GM12878 (cell line): ENCODE measurements around the gene SRGAP1. TPM values are rescaled to one million over a fixed set of nuclear protein-coding genes. Genes with fewer than 3 reads are reported as not detected.

Source experiments
- ATAC-seq: fragments of 200-7000 bp; cut with Tn5 transposase; 3 replicates; pipeline ENCODE4 v1.9.1; 2020; ENCODE audit warnings: mild to moderate bottlenecking, moderate library complexity
- BruUV-seq: library from RNA; stranded (reverse); fragments of 400-500 nt; replicated peaks from 2 replicates; lab custom pipeline; 2021; lab: Mats Ljungman, UMichigan
- CTCF ChIA-PET: fragments of 300-600 bp; sonication (Branson Sonifier 250); formaldehyde crosslinking; extraction: SDS; loops from one replicate; lab custom pipeline; 2021; ENCODE audit warnings: inconsistent platforms; lab: Yijun Ruan, JAX
- POLR2A ChIA-PET: fragments of 350-600 bp; formaldehyde crosslinking; extraction: SDS; loops from one replicate; lab custom pipeline; 2021; ENCODE audit warnings: inconsistent platforms; lab: Charles Lee
- RAD21 ChIA-PET: fragments of 300-600 bp; sonication (Branson Sonifier 250); formaldehyde crosslinking; loops from one replicate; lab custom pipeline; 2023; ENCODE audit warnings: antibody characterized with exemption; ENCODE audit not compliant: unreplicated experiment; lab: Charles Lee
- SMC1A ChIA-PET: fragments of 300-600 bp; sonication (Branson Sonifier 250); formaldehyde crosslinking; loops from one replicate; lab custom pipeline; 2023; ENCODE audit not compliant: unreplicated experiment, uncharacterized antibody; lab: Charles Lee
- DNase-seq: peaks from one replicate; pipeline ENCODE4 v3.0.0-alpha.2; 2011; ENCODE audit warnings: low read depth, low spot score
- FAIRE-seq: peaks from 3 replicates; lab custom pipeline; 2011; peaks lifted over from hg19 to GRCh38; lab: Jason Lieb, UNC
- H2AFZ ChIP-seq: 2 replicates; pipeline ENCODE4 v1.6.0; 2011; ENCODE audit warnings: low read depth, low read length, control low read depth; ENCODE audit not compliant: control insufficient read depth
- H3K27ac ChIP-seq: 2 replicates; pipeline ENCODE4 v1.5.1; 2011; ENCODE audit warnings: control low read depth; ENCODE audit not compliant: control insufficient read depth, insufficient read depth
- H3K27me3 ChIP-seq, 2 experiments: replicated peaks in 1 of 2; 2 replicates each; pipeline versions ENCODE4 v1.6.0 to v1.6.1; 2011; ENCODE audit warnings: low read length in 1 of 2; ENCODE audit not compliant: control insufficient read depth in 2 of 2, insufficient read depth in 2 of 2
- H3K36me3 ChIP-seq, 2 experiments: 2 replicates each; pipeline ENCODE4 v1.5.1; 2011; ENCODE audit warnings: low read length in 1 of 2; ENCODE audit not compliant: control insufficient read depth in 2 of 2, insufficient read depth in 2 of 2
- H3K4me1 ChIP-seq: 2 replicates; pipeline ENCODE4 v1.6.1; 2011; ENCODE audit warnings: mild to moderate bottlenecking, low read length, moderate library complexity, mixed read lengths; ENCODE audit not compliant: control insufficient read depth, insufficient read depth
- H3K4me2 ChIP-seq: 2 replicates; pipeline ENCODE4 v1.6.0; 2011; ENCODE audit warnings: control low read depth; ENCODE audit not compliant: control insufficient read depth, insufficient read depth
- H3K4me3 ChIP-seq: fragments of 200-600 bp; sonication (generic); 2 replicates; pipeline ENCODE4 v1.5.1; 2016
- H3K79me2 ChIP-seq: 2 replicates; pipeline ENCODE4 v1.6.0; 2011; ENCODE audit warnings: low read length; ENCODE audit not compliant: control insufficient read depth, insufficient read depth
- H3K9ac ChIP-seq: 2 replicates; pipeline ENCODE4 v1.8.0; 2011; ENCODE audit warnings: low read length, control low read depth, mixed read lengths; ENCODE audit not compliant: control insufficient read depth, insufficient read depth
- H3K9me3 ChIP-seq: replicated peaks from 3 replicates; pipeline ENCODE4 v1.5.1; 2011; ENCODE audit warnings: mild to moderate bottlenecking, low read length; ENCODE audit not compliant: control insufficient read depth, insufficient read depth
- H4K20me1 ChIP-seq: 2 replicates; pipeline ENCODE4 v1.6.0; 2011; ENCODE audit not compliant: control insufficient read depth, insufficient read depth
- CBX5 ChIP-seq: sonication (generic); IDR thresholded peaks from 2 replicates; pipeline ENCODE4 v1.6.1; 2016; ENCODE audit warnings: low read depth, moderate library complexity, mild to moderate bottlenecking, inconsistent platforms
- IRF4 ChIP-seq: IDR thresholded peaks from 2 replicates; pipeline ENCODE4 v1.6.1; 2011; ENCODE audit warnings: low read depth, low read length
- NFYB ChIP-seq: IDR thresholded peaks from 2 replicates; pipeline ENCODE4 v1.6.1; 2011; ENCODE audit warnings: low read depth, mild to moderate bottlenecking, low read length, improper control_type of control experiment, moderate library complexity; ENCODE audit not compliant: insufficient read depth
- PKNOX1 ChIP-seq: fragments of 450-650 bp; IDR thresholded peaks from 2 replicates; pipeline ENCODE4 v1.6.1; 2016; ENCODE audit warnings: mild to moderate bottlenecking
- POLR2AphosphoS5 ChIP-seq: IDR thresholded peaks from 2 replicates; pipeline ENCODE4 v1.6.1; 2011; ENCODE audit warnings: mild to moderate bottlenecking, low read length, inconsistent platforms
- RELA ChIP-seq: fragments of 450-650 bp; IDR thresholded peaks from 2 replicates; pipeline ENCODE4 v1.8.0; 2014; ENCODE audit warnings: borderline replicate concordance; ENCODE audit not compliant: partially characterized antibody
- ZBED1 ChIP-seq: IDR thresholded peaks from 2 replicates; pipeline ENCODE4 v1.6.1; 2016; ENCODE audit warnings: borderline replicate concordance
- WGBS: methylation state at CpG from one replicate; pipeline ENCODE4 v1.1.6; 2016; ENCODE audit warnings: low lambda C conversion rate; ENCODE audit not compliant: insufficient replicate concordance, insufficient coverage; ENCODE audit errors: missing lambda C conversion rate; 5-methylcytosine and 5-hydroxymethylcytosine counted together
- in situ Hi-C: fragments of 300-500 bp; cut with MboI; formaldehyde crosslinking; loops from 9 replicates; pipeline ENCODE4 v1.14.3; 2018; ENCODE audit warnings: mixed read lengths
- intact Hi-C: fragments of 100-400 bp; cut with micrococcal nuclease; formaldehyde crosslinking; loops from one replicate; pipeline ENCODE4 v1.14.2; 2022; ENCODE audit not compliant: unreplicated experiment
- polyA plus RNA-seq, 11 experiments: library from polyadenylated mRNA; depleted of rRNA in 4 of 11; unstranded in 6 of 11; stranded (reverse) in 5 of 11; fragments of >200 nt; fragmentation: Nextera tagmentation in 4 of 11; fragmentation: Illumina TruSeq in 1 of 11; extraction: Ambion mirVana in 4 of 11; extraction: Trizol in 1 of 11; gene quantifications; 1 replicate in 1 of 11; 2 replicates in 10 of 11; pipeline versions ENCODE4 v1.2.1 to v1.2.3, GENCODE V29; 2011 to 2016; ENCODE audit warnings: inconsistent platforms in 2 of 11, missing spikeins in 2 of 11, low read depth in 1 of 11
- total RNA-seq, 4 experiments: library from RNA; depleted of rRNA in 3 of 4; stranded (reverse); fragments of >200 nt in 3 of 4; fragmentation: Illumina TruSeq in 1 of 4; extraction: Trizol in 1 of 4; gene quantifications; 2 replicates each; pipeline versions ENCODE4 v1.2.1 to v1.2.3, GENCODE V29; 2013 to 2021
- TF ChIP-seq, protein P1 (sequence below): fragments of 450-650 bp; IDR thresholded peaks from 2 replicates; pipeline ENCODE4 v1.6.1; 2017; ENCODE audit warnings: mild to moderate bottlenecking

The SRGAP1 gene
- total and polyA plus RNA-seq, 10 of the 15 experiments (the other 5 are each of a cell fraction or from before 2014, with no cell fraction given): 0.16 to 0.85 (median 0.46) TPM

DNA sequence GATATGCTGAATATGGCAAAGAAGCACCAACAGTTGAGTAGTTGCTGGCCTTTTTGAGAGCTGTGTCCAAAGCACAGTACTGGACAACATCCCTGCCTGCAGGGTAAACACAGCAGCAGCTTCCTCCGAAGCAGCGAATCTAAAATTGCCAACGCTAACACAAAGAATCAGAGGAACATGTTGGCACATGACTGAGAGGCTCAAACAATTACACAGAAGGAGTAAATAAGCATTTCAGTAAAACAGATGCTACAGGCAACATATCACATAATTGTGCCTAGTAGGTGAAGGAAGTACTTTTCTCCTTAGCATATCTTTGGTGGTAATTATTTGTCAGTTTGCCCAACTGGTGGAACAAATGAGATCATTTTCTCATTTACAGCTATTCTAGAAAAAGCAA is 325.5 kb downstream of the SRGAP1 start:
- H4K20me1 ChIP-seq: no peaks in the 10 kb centered on the region
- no peak for FAIRE-seq
- ChIA-PET SMC1A (no interaction called here), POLR2A (no interaction called here), RAD21 (no interaction called here), CTCF (no interaction called here)
- WGBS: 81% methylated on average over 3 of the region's 3 CpGs
- H2AFZ ChIP-seq: no peak overlapping the region
- H3K4me2 ChIP-seq: no peak overlapping the region
- TF ChIP-seq, protein P1, sequence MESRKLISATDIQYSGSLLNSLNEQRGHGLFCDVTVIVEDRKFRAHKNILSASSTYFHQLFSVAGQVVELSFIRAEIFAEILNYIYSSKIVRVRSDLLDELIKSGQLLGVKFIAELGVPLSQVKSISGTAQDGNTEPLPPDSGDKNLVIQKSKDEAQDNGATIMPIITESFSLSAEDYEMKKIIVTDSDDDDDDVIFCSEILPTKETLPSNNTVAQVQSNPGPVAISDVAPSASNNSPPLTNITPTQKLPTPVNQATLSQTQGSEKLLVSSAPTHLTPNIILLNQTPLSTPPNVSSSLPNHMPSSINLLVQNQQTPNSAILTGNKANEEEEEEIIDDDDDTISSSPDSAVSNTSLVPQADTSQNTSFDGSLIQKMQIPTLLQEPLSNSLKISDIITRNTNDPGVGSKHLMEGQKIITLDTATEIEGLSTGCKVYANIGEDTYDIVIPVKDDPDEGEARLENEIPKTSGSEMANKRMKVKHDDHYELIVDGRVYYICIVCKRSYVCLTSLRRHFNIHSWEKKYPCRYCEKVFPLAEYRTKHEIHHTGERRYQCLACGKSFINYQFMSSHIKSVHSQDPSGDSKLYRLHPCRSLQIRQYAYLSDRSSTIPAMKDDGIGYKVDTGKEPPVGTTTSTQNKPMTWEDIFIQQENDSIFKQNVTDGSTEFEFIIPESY: no peak
- TF ChIP-seq CBX5 (no peak), RELA (no peak), ZBED1 (no peak), IRF4 (no peak), PKNOX1 (no peak), NFYB (no peak), POLR2AphosphoS5 (no peak)
- H3K27ac ChIP-seq: no peak overlapping the region
- H3K79me2 ChIP-seq: no peaks in the 10 kb centered on the region
- no peak for ATAC-seq
- no peak overlapping the region for H3K4me3 ChIP-seq
- H3K9me3 ChIP-seq: no peaks in the 10 kb centered on the region
- DNase-seq: no peak
- H3K4me1 ChIP-seq: no peaks in the 10 kb centered on the region
- intact Hi-C loops: no loop called here
- no peaks in the 10 kb centered on the region for H3K27me3 ChIP-seq
- no peak overlapping the region for H3K9ac ChIP-seq
- no TSS peak for BruUV-seq
- in situ Hi-C loops: no loop called here
- H3K36me3 ChIP-seq: no peaks in the 10 kb centered on the region
